MCF 10A (cell line): ENCODE measurements around the gene CDC42SE1. TPM values are rescaled to one million over a fixed set of nuclear protein-coding genes. Genes with fewer than 3 reads are reported as not detected.

Experiments
- BruUV-seq: library from RNA; stranded (reverse); fragments of 400-500 nt; replicated peaks from 2 replicates; lab custom pipeline; 2021; lab: Mats Ljungman, UMichigan
- CTCF ChIA-PET: fragments of 300-600 bp; sonication (Branson Sonifier 250); formaldehyde crosslinking; extraction: SDS; loops from one replicate; lab custom pipeline; 2021; ENCODE audit warnings: antibody characterized with exemption, inconsistent platforms; lab: Yijun Ruan, JAX
- POLR2A ChIA-PET: fragments of 300-600, 350-650 bp; sonication (Branson Sonifier 250); formaldehyde crosslinking; extraction: SDS; loops from one replicate; lab custom pipeline; 2020; ENCODE audit warnings: antibody characterized with exemption, inconsistent platforms; lab: Yijun Ruan, JAX
- DNase-seq: peaks from one replicate; pipeline ENCODE4 v3.0.0-alpha.2; 2018; ENCODE audit not compliant: unreplicated experiment
- H3K27ac Mint-ChIP-seq: one replicate; pipeline ENCODE4 v1.8.0; 2022; ENCODE audit warnings: mild to moderate bottlenecking, low read depth, mixed read lengths; ENCODE audit not compliant: unreplicated experiment
- H3K27me3 Mint-ChIP-seq: one replicate; pipeline ENCODE4 v1.8.0; 2022; ENCODE audit warnings: mixed read lengths; ENCODE audit not compliant: insufficient read depth, unreplicated experiment
- H3K36me3 Mint-ChIP-seq: one replicate; pipeline ENCODE4 v1.8.0; 2022; ENCODE audit warnings: mild to moderate bottlenecking, moderate library complexity, mixed read lengths; ENCODE audit not compliant: insufficient read depth, unreplicated experiment
- H3K4me1 Mint-ChIP-seq: one replicate; pipeline ENCODE4 v1.8.0; 2022; ENCODE audit warnings: mixed read lengths; ENCODE audit not compliant: insufficient read depth, unreplicated experiment
- H3K4me3 Mint-ChIP-seq: one replicate; pipeline ENCODE4 v1.8.0; 2022; ENCODE audit warnings: mild to moderate bottlenecking, moderate library complexity, mixed read lengths; ENCODE audit not compliant: unreplicated experiment
- H3K9me3 Mint-ChIP-seq: one replicate; pipeline ENCODE4 v1.8.0; 2022; ENCODE audit warnings: mixed read lengths; ENCODE audit not compliant: unreplicated experiment
- intact Hi-C: fragments of 100-400 bp; cut with micrococcal nuclease; formaldehyde crosslinking; loops from 2 replicates; pipeline ENCODE4 v1.14.1; 2022
- total RNA-seq: library from RNA; stranded (reverse); gene quantifications from 2 replicates; pipeline ENCODE4 v1.2.3, GENCODE V29; 2022
- TF ChIP-seq, protein P1 (sequence below): fragments of 200-600 bp; IDR thresholded peaks from one replicate; pipeline ENCODE4 v1.8.0; 2022; ENCODE audit warnings: antibody characterized with exemption, mild to moderate bottlenecking; ENCODE audit not compliant: unreplicated experiment

The CDC42SE1 gene
- total RNA-seq, 1 experiment from 2014 or later = 139 TPM

DNA sequence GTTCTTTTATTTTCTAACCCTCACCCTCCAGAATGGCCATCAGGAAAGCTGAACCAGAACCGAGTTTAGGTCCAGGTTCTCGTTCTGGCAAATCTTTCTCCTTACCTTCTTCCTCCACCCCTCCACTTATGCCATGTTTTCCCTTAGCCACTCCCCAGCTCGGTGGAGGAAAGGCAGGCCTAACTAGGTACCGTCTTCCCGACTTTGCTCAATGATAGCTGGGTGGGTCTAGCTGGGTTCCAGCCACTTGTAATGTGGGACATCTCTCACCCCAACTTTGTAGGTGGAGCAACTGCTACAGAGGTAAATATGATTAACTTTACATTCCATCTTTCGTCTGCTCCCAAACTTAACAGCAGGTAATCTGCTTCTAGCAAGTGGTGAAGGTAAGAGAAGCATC lies 22.4 kb downstream of the CDC42SE1 start:
- no TSS peak for BruUV-seq
- Mint-ChIP-seq H3K4me3 (no peak overlapping the region), H3K27me3 (no peaks in the 10 kb centered on the region), H3K27ac (no peak overlapping the region), H3K36me3 (peaks cover 23% of the 10 kb centered on the region), H3K4me1 (peaks cover 5% of the 10 kb centered on the region), H3K9me3 (no peaks in the 10 kb centered on the region)
- intact Hi-C loops = no loop called here
- ChIA-PET POLR2A (interaction anchor here (0.5 to 1.7 kb wide), 4 partner anchors 11 to 129 kb away, joined by 3 to 9 read pairs (median 4); partner anchors contain the start of genes C1orf56, CDC42SE1 and SCNM1), CTCF (interaction anchor here (0.5 to 5.5 kb wide), 4 partner anchors 11 to 231 kb away, joined by 3 to 29 read pairs (median 4); partner anchors contain the start of gene C1orf56)
- TF ChIP-seq, protein P1, sequence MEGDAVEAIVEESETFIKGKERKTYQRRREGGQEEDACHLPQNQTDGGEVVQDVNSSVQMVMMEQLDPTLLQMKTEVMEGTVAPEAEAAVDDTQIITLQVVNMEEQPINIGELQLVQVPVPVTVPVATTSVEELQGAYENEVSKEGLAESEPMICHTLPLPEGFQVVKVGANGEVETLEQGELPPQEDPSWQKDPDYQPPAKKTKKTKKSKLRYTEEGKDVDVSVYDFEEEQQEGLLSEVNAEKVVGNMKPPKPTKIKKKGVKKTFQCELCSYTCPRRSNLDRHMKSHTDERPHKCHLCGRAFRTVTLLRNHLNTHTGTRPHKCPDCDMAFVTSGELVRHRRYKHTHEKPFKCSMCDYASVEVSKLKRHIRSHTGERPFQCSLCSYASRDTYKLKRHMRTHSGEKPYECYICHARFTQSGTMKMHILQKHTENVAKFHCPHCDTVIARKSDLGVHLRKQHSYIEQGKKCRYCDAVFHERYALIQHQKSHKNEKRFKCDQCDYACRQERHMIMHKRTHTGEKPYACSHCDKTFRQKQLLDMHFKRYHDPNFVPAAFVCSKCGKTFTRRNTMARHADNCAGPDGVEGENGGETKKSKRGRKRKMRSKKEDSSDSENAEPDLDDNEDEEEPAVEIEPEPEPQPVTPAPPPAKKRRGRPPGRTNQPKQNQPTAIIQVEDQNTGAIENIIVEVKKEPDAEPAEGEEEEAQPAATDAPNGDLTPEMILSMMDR = no peak
- DNase-seq = no peak

DNA sequence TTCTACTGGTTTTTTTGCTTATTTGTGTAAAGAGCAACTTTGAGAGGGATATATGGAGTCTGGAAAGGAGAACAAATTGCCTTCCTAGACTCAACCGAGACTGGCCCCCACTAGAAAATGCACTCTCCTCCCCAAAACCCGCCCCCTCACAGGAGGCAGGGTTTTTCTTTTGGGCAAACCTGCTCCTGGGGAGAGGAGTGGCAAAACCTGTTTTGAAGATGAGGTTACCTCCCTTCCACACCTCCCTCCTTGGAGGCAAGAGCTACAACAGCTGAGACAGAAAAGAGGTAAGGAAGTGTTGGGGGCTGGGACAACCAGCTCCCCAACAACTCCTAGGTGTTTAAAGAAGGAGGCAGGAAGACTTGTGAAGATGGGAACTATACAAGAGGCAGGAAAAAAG lies 23.1 kb downstream of the CDC42SE1 start, which contains the start of gene BNIPL:
TSS of gene BNIPL (plus strand) at position 231 of the 400 bp plus-strand sequence. CDS start at position 371, 140 bp downstream.
- POLR2A ChIA-PET = interaction anchor here (0.6 to 1.3 kb wide), 3 partner anchors 17 to 22 kb away, joined by 3 to 5 read pairs (median 5); partner anchors contain the start of gene CDC42SE1
- Mint-ChIP-seq H3K27ac (no peak within 1 kb of the TSS), H3K36me3 (peaks cover 30% of the 10 kb centered on the region), H3K27me3 (no peaks in the 10 kb centered on the region), H3K9me3 (no peaks in the 10 kb centered on the region), H3K4me1 (peaks cover 5% of the 10 kb centered on the region), H3K4me3 (no peak within 1 kb of the TSS)
- no TSS peak for BruUV-seq
- TF ChIP-seq, protein P1 = no peak
- intact Hi-C loops = no loop called here
- CTCF ChIA-PET = interaction anchor here (0.8 to 5.5 kb wide), 3 partner anchors 11 to 64 kb away, joined by 3 to 29 read pairs (median 5); partner anchors contain the start of gene MINDY1
- DNase-seq = no peak

DNA sequence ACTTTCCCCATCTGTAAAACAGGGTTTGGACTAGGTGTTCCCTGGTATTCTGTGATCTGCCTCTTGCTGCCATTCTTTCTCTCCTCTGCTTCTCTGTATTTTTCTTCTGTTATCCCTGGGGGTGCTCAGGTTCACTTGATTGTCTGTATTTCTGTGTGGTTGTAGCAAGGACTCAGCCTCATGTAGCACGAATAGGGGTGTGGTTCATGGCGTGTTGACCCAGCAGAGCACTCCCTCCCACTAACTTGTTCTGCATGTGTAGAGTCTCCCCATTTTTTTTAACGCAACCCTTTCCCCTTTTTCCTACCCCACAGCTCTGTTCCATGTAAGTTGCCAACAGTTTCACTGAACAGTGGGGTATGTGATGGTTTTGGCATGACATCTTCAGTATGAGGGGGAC lies 24.3 kb downstream of the CDC42SE1 start:
- Mint-ChIP-seq H3K27ac (no peak overlapping the region), H3K36me3 (peaks cover 42% of the 10 kb centered on the region), H3K27me3 (no peaks in the 10 kb centered on the region), H3K9me3 (no peaks in the 10 kb centered on the region), H3K4me1 (peaks cover 5% of the 10 kb centered on the region), H3K4me3 (no peak overlapping the region)
- ChIA-PET POLR2A (interaction anchor here (1.2 to 3.4 kb wide), 3 partner anchors 10 to 13 kb away, joined by 4 to 15 read pairs (median 4); partner anchors contain the start of gene C1orf56), CTCF (interaction anchor here (0.5 to 0.8 kb wide), 4 partner anchors 10 to 856 kb away, joined by 3 to 4 read pairs (median 3); no protein-coding TSS in a partner anchor)
- BruUV-seq = no TSS peak
- no peak for DNase-seq
- TF ChIP-seq, protein P1 = no peak
- intact Hi-C loops = no loop called here

DNA sequence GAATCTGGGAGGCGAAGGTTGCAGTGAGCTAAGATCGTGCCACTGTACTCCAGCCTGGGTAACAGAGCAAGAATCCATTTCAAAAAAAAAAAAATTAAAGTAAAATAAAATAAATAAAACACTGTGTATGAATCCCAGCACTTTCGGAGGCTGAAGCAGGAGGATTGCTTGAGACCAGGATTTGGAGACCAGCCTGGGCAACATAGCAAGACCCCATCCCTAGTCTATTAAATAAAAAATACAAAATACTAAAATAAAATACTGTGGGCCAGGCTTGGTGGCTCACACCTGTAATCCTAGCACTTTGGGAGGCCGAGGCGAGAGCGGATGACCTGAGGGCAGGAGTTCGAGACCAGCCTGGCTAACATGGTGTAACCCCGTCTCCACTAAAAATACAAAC lies 27.3 kb downstream of the CDC42SE1 start:
- H3K27ac Mint-ChIP-seq = no peak overlapping the region
- H3K4me1 Mint-ChIP-seq = peaks cover 5% of the 10 kb centered on the region
- no TSS peak for BruUV-seq
- POLR2A ChIA-PET = interaction anchor here (0.6 to 1.4 kb wide), 2 partner anchors 16 to 21 kb away, joined by 6 to 8 read pairs; partner anchors contain the start of gene C1orf56
- H3K4me3 Mint-ChIP-seq = no peak overlapping the region
- H3K36me3 Mint-ChIP-seq = peaks cover 64% of the 10 kb centered on the region
- DNase-seq = no peak
- CTCF ChIA-PET = interaction anchor here (0.5 to 1.5 kb wide), 7 partner anchors 11 to 552 kb away, joined by 3 to 7 read pairs (median 4); no protein-coding TSS in a partner anchor
- TF ChIP-seq, protein P1 = no peak
- intact Hi-C loops = no loop called here
- no peaks in the 10 kb centered on the region for H3K27me3 Mint-ChIP-seq
- no peaks in the 10 kb centered on the region for H3K9me3 Mint-ChIP-seq
